ENCODE results near the gene ZNF783.
"Not testable (repeated sequence)": the region's sequence is repeated elsewhere in the genome, so short reads cannot be mapped to it uniquely, and the experiment has no call there.

ZNF783 gene

GRCh38 chr7:149229526-149229925, 32.5 kb upstream of the ZNF783 start:
- Histone ChIP-seq H3K36me3 (ENCODE audit: low read depth) (peaks cover 3% of the 10 kb centered on the region; the same call in 1 of the 2 replicates), H3K9me3 (ENCODE audit: severe bottlenecking) (no peaks in the 10 kb centered on the region), H3K27me3 (ENCODE audit: insufficient read depth, poor library complexity, severe bottlenecking) (no peaks in the 10 kb centered on the region), H3K4me3 (ENCODE audit: severe bottlenecking) (no peak overlapping the region), H3K27ac (ENCODE audit: poor library complexity, severe bottlenecking) (no peak overlapping the region), H3K4me1 (ENCODE audit: insufficient read depth, poor library complexity, severe bottlenecking) (peaks cover 23% of the 10 kb centered on the region)
- ATAC-seq (ENCODE audit: low read depth): no peak
- DNase-seq (ENCODE audit: low spot score): no peak
- TF ChIP-seq CTCF (IDR thresholded peaks at IDR 0.05; ENCODE audit: poor library complexity, severe bottlenecking): no peak

- ATAC-seq (ENCODE audit: low read depth) (no peak), DNase-seq (ENCODE audit: low spot score) (no peak)
- TF ChIP-seq CTCF (IDR thresholded peaks at IDR 0.05; ENCODE audit: poor library complexity, severe bottlenecking): no peak
- peaks cover 23% of the 10 kb centered on the region for H3K4me1 ChIP-seq (ENCODE audit: insufficient read depth, poor library complexity, severe bottlenecking)
- no peak overlapping the region for H3K4me3 ChIP-seq (ENCODE audit: severe bottlenecking)
- peak overlapping the region; percentile 98 for H3K27ac ChIP-seq (ENCODE audit: poor library complexity, severe bottlenecking)
- no peaks in the 10 kb centered on the region for H3K36me3 ChIP-seq (ENCODE audit: low read depth)
- H3K27me3 ChIP-seq (ENCODE audit: insufficient read depth, poor library complexity, severe bottlenecking): no peaks in the 10 kb centered on the region
- no peaks in the 10 kb centered on the region for H3K9me3 ChIP-seq (ENCODE audit: severe bottlenecking)
These were observed 29.6 kb upstream of the ZNF783 start for GRCh38 chr7:149232362-149232761.

- H3K9me3 ChIP-seq (ENCODE audit: severe bottlenecking); H3K27me3 ChIP-seq (ENCODE audit: insufficient read depth, poor library complexity, severe bottlenecking); H3K4me3 ChIP-seq (ENCODE audit: severe bottlenecking); H3K36me3 ChIP-seq (ENCODE audit: low read depth): not testable (repeated sequence)
- ATAC-seq (ENCODE audit: low read depth) (peak; percentile 83), DNase-seq (ENCODE audit: low spot score) (peak; percentile 85)
- H3K27ac ChIP-seq (ENCODE audit: poor library complexity, severe bottlenecking): peak overlapping the region; percentile 98
- peaks cover 33% of the 10 kb centered on the region for H3K4me1 ChIP-seq (ENCODE audit: insufficient read depth, poor library complexity, severe bottlenecking)
These were observed 28.3 kb upstream of the ZNF783 start for GRCh38 chr7:149233655-149234204.

DNA sequence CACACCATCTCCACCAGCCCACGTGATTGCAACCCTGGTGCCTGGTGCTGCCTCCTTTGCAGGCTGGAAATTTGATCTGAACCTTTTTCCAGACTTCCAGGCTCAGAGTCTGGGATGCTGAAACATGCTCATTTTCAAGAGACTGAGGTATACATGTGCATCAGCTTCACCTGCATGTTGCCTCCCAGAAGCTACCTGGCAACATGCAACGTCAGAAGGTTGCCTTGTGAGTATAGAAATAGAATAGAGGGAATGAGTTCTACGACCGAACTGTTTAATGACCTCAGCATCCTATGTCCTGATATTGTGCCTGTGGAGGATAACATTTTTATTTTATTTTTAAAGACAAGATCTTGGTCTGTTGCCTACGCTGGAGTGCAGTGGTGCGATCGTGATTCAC, 24.5 kb upstream of the ZNF783 start:
- Histone ChIP-seq H3K27ac (ENCODE audit: poor library complexity, severe bottlenecking) (peak overlapping the region; percentile 49), H3K36me3 (ENCODE audit: low read depth) (peaks cover 8% of the 10 kb centered on the region), H3K4me3 (ENCODE audit: severe bottlenecking) (no peak overlapping the region), H3K4me1 (ENCODE audit: insufficient read depth, poor library complexity, severe bottlenecking) (peaks cover 35% of the 10 kb centered on the region), H3K27me3 (ENCODE audit: insufficient read depth, poor library complexity, severe bottlenecking) (no peaks in the 10 kb centered on the region), H3K9me3 (ENCODE audit: severe bottlenecking) (peaks cover 2% of the 10 kb centered on the region)
- DNase-seq (ENCODE audit: low spot score) (no peak), ATAC-seq (ENCODE audit: low read depth) (no peak)
- TF ChIP-seq CTCF (IDR thresholded peaks at IDR 0.05; ENCODE audit: poor library complexity, severe bottlenecking): no peak

- ATAC-seq (ENCODE audit: low read depth) (peak; percentile 24), DNase-seq (ENCODE audit: low spot score) (no peak)
- Histone ChIP-seq H3K4me3 (ENCODE audit: severe bottlenecking) (no peak overlapping the region), H3K27ac (ENCODE audit: poor library complexity, severe bottlenecking) (peak overlapping the region; percentile 49), H3K4me1 (ENCODE audit: insufficient read depth, poor library complexity, severe bottlenecking) (peaks cover 30% of the 10 kb centered on the region), H3K9me3 (ENCODE audit: severe bottlenecking) (peaks cover 8% of the 10 kb centered on the region), H3K27me3 (ENCODE audit: insufficient read depth, poor library complexity, severe bottlenecking) (no peaks in the 10 kb centered on the region), H3K36me3 (ENCODE audit: low read depth) (peaks cover 14% of the 10 kb centered on the region)
- TF ChIP-seq CTCF (IDR thresholded peaks at IDR 0.05; ENCODE audit: poor library complexity, severe bottlenecking): no peak
These were observed 23.9 kb upstream of the ZNF783 start for GRCh38 chr7:149238051-149238450.
